Measurements from ENCODE around the gene NRG2.

NRG2 gene

GRCh38 chr5:139808481-139809330, 234.4 kb downstream of the NRG2 start:
- no peak for DNase-seq

DNA sequence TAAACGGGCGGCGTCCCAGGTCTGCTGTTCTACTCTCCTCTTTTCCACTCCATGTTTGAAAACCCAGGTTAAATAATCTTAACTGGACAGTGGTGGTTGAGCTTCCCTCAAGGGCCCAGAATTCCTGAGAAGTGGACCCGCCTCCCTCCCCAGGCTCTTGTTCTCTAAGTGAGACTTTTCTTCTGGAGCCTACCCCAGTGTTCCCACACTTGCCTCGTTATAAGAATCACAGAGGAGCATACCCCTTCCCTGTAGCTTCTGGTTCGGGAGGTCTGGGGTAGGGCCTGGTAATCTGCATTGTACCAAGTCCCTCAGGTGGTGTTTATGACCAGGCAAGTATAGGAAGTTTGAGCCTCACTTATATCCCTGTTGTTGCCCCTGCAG, 235.5 kb downstream of the NRG2 start:
- no peak for DNase-seq

GRCh38 chr5:139806726-139807646, 236.1 kb downstream of the NRG2 start:
- DNase-seq = no peak

DNA sequence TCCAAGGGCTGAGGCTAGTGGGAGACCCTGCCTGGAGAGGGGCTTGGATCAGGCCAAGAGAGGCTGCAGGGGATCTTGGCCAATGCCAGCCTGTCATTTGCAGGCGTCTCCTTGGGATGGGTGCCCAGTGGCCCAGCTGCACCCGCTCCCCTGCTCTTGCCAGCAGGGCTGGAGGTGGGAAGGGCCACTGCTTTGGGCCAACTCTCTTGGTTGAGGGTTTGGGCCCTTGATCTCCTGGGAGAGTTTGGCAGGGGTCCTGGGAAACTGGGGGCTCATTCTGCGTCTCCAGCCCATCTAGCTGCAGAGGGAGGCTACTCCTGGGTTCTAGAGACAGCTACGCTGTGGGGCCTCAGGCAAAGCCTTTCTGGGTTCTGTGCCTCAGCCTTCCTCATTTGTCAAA, 237.0 kb downstream of the NRG2 start:
- DNase-seq = no peak

DNA sequence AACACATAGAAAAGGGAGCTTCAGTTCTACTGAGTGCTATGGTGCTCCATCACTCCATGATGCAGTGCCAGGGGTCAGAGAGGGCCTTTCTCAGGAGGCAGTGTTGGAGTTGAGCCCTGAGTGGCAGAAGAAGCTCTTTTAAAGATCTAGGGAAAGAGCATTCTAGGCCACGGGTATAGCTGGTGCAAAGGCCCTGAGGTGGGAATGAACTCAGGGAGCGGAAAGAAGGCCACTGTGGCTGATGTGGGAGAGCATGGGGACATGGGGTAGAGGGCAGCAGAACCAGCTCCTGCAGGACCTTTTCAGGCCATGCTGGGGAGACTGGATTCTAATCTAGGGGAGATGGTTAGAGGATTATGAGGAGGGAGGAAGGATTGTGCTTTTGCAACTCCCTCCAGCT, 237.6 kb downstream of the NRG2 start:
- no peak for DNase-seq

DNA sequence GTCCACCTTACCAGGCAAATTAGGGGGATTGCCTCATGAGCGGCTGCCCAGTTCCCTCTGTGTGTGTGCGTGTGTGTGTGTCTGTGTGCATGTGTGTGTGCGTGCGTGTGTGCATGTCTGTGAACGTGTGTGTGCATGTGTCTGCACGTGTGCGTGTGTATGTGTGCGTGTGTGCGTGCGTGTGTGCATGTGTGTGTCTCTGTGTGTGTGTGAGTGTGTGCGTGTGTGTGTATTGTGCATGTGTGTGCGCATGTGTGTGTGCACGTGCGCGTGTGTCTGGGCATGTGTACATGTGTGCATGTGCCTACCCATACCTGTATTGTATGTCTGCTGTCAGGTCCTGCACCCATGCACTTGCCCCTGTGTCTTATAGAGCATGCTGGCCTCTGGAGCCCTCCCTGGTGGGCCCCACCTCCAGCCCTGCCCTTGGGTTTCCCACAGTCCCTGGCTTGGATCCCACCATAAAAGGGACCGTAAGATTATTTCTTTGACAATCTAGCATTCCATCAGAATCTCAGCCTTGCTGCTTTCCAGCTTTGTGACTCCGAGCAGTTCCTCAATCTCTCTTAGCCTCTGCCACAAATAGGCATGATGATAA, 238.2 kb downstream of the NRG2 start:
- DNase-seq = no peak

DNA sequence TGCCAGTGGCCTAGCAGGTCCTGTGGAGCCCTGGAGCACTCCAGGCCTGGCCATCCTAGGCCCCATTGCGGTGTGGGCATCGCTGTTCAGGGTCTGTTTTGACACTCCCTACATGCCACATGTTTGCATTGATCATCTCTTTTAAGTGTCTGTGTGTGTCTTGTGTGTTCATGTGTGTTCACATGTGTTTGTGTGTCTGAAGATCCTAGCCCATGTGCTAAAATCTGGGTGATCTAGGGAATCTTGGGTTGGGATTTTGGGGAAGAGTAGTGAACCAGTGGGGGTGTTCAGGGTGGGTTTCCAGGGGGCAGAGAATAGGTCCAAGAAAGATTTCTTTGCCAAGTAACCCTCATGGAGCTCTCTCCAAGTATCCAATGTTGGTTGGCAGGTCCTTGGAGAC, 239.1 kb downstream of the NRG2 start:
- DNase-seq = no peak

- DNase-seq = no peak
Observed at GRCh38 chr5:139799359-139799758, 243.7 kb downstream of the NRG2 start.

GRCh38 chr5:139798883-139799282, 244.2 kb downstream of the NRG2 start:
- DNase-seq = no peak

GRCh38 chr5:139797856-139798510, 245.1 kb downstream of the NRG2 start:
- DNase-seq = peak in 1 of 2 experiments; percentile 62

DNA sequence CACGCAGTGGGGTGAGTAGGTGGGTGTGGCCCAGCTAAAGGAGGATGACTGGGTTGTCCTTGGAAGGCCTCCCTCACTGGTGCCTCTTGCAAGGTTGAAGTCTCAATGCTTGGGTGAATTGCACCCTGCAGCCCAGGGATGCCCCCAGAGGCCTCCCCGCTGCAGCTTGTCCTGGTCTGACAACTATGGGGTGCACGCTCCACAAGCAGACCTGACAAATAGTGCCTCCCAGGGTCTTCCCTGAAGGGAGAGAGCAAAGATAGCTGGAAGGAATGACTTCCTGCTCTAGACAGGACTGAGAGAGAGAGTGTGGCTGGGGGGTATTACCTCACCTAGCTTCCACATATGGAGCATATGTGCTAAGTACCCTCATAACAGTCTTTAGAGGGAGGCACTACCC, 245.8 kb downstream of the NRG2 start:
- no peak for DNase-seq
